Tibial nerve (tissue), 3 donors: ENCODE results near the gene TCF12.

ENCODE experiments used
- CTCF ChIP-seq, 5 experiments: fragments of 200-600 bp in 3 of 5; fragments of 450-650 bp in 2 of 5; sonication (generic) in 3 of 5; IDR thresholded peaks; one replicate each; pipeline ENCODE4 v1.5.1; 2016 to 2019; ENCODE audit warnings: antibody characterized with exemption in 5 of 5, mild to moderate bottlenecking in 3 of 5, moderate library complexity in 2 of 5
- POLR2A ChIP-seq, 2 donors: fragments of 450-650 bp; IDR thresholded peaks; one replicate each; pipeline ENCODE4 v1.6.1; 2017; ENCODE audit warnings: antibody characterized with exemption in 2 of 2, mild to moderate bottlenecking in 2 of 2, moderate library complexity in 2 of 2

- TF ChIP-seq POLR2A (IDR thresholded peaks at IDR 0.05) (no peak), CTCF (IDR thresholded peaks at IDR 0.05) (no peak)
These were observed 23.7 kb downstream of the TCF12 start for GRCh38 chr15:56942118-56942517.
